Measurements from ENCODE around the gene PHF10.

GRCh38 chr6:169666441-169666840, 57.9 kb downstream of the PHF10 start:
- TF ChIP-seq CTCF (IDR thresholded peaks at IDR 0.05; ENCODE audit: low read length), result no peak
- no peak for TF ChIP-seq EZH2 (optimal IDR thresholded peaks at IDR 0.05; ENCODE audit: low read depth, low read length)
